Cardiac septum (tissue), 1 donor: ENCODE measurements around the gene NEDD4L. TPM values are rescaled to one million over a fixed set of nuclear protein-coding genes. Genes with fewer than 3 reads are reported as not detected.
A peak's percentile ranks its signal among the peaks of the same experiment; 100 is the strongest.
"Not testable (repeated sequence)": the region's sequence is repeated elsewhere in the genome, so short reads cannot be mapped to it uniquely, and the experiment has no call there.

ENCODE experiments used
- DNase-seq: peaks from one replicate; pipeline ENCODE4 v3.0.0-alpha.2; 2020; ENCODE audit warnings: low spot score
- intact Hi-C: fragments of 100-400 bp; cut with DNase I; formaldehyde crosslinking; loops from one replicate; pipeline ENCODE4 v1.14.0; 2022
- long read RNA-seq: library from polyadenylated mRNA; unstranded; transcript quantifications from one replicate; pipeline ENCODE4 v2.0.0, GENCODE V29; 2021
- total RNA-seq: library from RNA; stranded (reverse); fragmentation: NEBNext Ultra II Directional; extraction: Animal tissue kit (Norgen Biotek cat#: 25700); gene quantifications from one replicate; pipeline ENCODE4 v1.2.1, GENCODE V29; 2021
- donor health status: DM: no; HTN: no; CAD: no.

NEDD4L gene
- total RNA-seq = 49.3 TPM
- long read RNA-seq, partial matches to known transcripts = 10 of 43 reads
- long read RNA-seq, other reads (novel, unspliced or antisense) = 29 of 43 reads

- DNase-seq = peak; percentile 85
- intact Hi-C loops = loop anchor here (2.0 to 5.0 kb wide), 4 partner anchors 73 to 449 kb away; partner anchors contain the start of gene NARS1
Observed at GRCh38 chr18:58043491-58044369, at the start of gene NEDD4L. TSS of gene NEDD4L (plus strand) at chr18:58044226. CDS start at chr18:58044661, 435 bp downstream.

DNA sequence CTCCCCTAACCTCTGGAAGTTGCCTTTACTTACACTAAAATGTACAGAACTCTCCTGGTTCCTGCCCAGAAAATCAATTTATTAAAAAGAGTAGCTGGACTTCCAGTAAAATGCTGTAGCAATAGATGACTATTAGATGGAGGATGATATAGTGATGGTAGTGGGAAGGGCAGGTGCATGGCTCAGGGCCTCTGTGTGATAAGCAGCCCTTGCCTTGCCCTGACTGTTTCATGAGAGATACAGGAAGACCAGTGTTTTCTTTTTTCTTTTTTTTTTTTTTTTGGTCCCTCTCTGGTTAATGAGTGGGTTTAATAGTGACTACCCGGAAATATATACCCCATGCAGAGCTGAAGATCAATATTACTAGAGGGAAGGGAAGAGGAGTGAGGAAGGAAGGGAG is 48.7 kb upstream of the NEDD4L start:
- intact Hi-C loops = no loop called here
- no peak for DNase-seq

- DNase-seq, intact Hi-C loops: not testable (repeated sequence)
Observed at GRCh38 chr18:57996894-57997293, 47.1 kb upstream of the NEDD4L start.

DNA sequence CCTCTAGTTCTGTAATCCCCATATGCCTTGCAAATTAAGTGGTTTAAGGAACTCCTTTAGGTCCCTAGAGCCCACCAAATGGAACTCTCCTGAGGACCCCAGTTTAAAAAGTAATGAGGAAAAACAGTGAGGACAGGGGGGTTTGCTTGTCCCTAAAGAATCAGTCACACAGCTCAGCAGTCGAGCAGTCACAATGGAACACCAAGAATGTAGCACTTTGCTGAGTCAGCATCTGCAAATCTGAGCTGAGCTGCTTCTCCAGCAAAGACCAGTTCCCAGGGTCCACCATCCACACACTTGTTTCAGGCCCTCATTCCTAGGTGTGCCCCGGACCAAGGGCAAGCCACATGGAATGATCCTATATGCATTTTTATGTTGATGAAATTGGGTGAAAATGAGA is 46.2 kb upstream of the NEDD4L start:
- intact Hi-C loops = no loop called here
- no peak for DNase-seq

GRCh38 chr18:57998461-57998860 is 45.6 kb upstream of the NEDD4L start:
- intact Hi-C loops = no loop called here
- no peak for DNase-seq

- intact Hi-C loops = no loop called here
- DNase-seq = no peak
Observed at GRCh38 chr18:58004317-58004716, 39.7 kb upstream of the NEDD4L start.

GRCh38 chr18:58005011-58005410 is 39.0 kb upstream of the NEDD4L start:
- intact Hi-C loops = no loop called here
- DNase-seq = no peak

GRCh38 chr18:58005885-58006523 is 38.0 kb upstream of the NEDD4L start:
- DNase-seq = no peak
- intact Hi-C loops = no loop called here

DNA sequence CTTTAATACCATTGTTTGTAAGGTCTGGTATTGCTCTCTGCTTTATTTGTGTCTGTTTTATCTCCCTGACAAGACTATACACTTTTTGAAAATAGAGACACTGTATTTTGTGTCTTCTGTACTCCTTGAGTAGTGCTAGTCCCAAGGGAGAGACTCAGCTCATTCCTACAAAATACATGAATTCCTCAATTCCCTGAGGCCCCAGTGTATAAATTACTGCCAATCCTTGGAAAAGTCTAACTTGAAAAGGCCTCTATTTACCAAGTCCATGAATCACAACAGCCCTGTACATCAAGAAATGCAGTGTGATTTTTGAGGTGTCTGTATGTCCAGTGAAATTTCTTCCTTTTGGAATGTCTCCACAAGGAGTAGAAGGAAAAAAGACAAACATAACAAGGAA is 34.9 kb upstream of the NEDD4L start:
- intact Hi-C loops = no loop called here
- no peak for DNase-seq

DNA sequence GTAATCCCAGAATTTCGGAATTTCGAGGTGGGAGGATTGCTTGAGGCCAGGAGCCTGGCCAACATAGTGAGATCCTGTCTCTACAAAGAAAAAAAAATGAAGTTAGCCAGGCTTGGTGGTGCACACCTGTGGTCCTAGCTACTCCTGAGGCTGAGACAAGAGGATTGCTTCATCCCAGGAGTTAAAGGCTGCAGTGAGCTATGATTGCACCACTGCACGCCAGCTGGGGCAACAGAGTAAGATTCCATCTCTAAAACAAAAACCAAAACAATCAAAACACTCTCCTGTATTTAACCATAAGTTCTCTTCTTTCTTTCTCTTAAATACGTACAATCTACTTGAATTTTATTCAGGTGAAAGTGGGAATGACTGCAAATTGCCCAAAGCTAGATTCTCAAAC is 33.8 kb upstream of the NEDD4L start:
- no peak for DNase-seq
- intact Hi-C loops = no loop called here

DNA sequence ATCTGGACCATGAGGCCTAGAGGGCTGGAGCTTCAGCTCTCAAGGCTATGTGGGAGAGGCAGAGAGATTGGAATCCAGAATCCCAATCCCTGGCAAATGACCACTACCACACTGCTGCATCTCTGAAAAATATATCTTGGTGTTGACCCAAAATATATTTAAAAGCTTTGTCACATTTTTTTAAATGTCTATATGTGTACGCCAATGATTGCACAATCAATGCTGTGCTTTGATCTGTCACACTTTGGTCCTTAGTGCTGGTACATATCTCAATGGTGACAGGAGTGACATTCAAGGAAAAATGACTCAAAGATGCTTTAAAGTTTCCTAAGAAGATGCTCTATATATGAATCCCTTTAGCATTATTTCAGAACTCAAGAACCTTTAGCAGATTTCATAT is 31.7 kb upstream of the NEDD4L start:
- no peak for DNase-seq
- intact Hi-C loops = no loop called here

DNA sequence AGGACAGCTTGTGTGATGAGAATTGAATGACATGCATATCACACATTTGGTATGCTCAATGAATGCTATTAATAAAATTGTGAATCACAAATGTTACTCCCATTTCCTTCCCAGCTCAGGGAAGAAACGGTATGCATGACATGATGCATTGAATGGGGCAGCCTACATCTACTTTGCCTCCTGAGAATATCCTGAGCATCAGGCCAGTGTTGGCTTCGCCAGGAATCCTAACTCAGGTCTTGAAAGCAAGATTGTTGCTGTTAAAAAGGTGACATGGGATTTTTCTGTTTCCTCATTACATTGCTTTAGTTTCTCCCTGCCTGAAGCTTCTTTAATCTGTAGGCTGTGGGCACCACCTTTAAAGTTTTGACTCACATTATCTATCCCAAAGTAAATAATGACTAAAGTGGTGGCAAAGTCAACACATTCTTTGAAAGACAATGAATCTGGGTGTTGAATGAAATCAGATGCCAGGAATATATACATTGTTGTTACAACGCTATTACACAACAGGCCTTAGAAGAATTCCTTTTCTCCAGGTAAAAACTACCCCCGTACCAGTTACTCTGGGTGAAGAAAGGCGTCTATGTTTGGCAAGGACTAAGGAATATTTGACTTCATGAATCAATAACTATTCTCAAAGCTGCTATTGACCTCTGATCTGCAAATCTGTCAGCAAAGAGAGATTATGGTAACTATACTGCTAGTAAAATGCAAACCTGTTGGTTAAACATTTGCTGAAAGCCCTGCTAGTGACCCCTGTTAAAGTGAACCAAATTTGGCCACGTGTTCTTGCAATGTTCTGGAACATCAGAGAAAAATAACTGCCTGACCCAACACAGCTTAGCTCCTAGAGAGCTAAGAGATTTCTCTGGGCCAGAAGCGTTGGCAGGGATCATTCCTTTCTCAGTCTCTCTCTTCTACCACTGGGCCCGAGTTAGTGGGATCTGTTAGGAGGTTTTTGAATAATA is 30.5 kb upstream of the NEDD4L start:
- intact Hi-C loops = no loop called here
- no peak for DNase-seq

DNA sequence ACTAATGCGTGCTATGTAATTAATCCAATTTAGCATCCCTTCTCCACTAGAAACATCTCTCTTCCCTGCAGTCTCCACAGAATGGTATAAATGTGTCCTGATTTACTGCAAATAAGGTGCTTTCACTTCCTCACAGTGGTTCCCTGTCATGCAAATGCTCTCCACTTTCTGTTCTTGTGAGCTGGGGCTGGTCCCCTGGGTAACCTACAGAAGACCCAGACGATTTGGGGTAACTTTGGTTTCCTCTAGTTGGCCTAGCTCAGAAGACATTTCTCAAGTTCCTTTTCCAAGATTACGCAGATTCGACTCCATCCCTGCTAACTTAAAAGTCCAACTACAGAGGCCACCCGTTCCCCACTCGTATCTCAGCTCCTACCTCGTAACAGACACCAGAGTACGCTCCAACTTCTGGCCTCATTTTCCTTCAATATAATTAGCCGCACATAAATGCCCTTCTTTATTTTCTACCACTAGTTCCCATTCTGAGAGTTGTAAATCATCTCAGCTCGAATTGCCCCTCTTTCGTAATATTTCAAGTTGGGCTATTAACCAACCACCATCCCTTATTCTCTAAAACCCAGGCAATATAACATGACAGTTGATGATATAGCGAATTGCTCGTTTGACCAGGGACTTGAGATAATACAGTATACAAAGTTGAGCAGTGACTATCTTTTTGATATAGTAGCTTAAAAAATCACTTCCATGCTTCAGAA is 28.8 kb upstream of the NEDD4L start:
- no peak for DNase-seq
- intact Hi-C loops = no loop called here

- intact Hi-C loops = no loop called here
- no peak for DNase-seq
Observed at GRCh38 chr18:58017267-58017666, 26.8 kb upstream of the NEDD4L start.

- DNase-seq = no peak
- intact Hi-C loops = no loop called here
Observed at GRCh38 chr18:58020567-58021107, 23.4 kb upstream of the NEDD4L start.

GRCh38 chr18:58021504-58021903 is 22.5 kb upstream of the NEDD4L start:
- DNase-seq = no peak
- intact Hi-C loops = no loop called here

DNA sequence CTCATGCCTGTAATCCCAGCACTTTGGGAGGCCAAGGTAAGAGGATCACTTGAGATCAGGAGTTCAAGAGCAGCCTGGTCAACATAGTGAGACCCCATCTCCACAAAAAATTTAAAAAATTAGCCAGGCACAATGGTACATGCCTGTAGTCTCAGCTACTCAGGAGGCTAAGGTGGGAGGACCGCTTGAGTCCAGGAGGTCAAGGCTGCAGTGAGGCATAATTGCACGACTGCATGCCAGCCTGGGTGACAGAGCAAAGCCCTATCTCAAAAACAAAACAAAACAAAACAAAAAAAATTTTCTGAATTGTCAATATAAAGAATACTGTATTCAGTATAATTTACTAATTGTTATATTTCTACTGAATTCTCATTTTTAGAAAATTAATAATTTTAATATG is 20.9 kb upstream of the NEDD4L start:
- intact Hi-C loops = no loop called here
- no peak for DNase-seq

DNA sequence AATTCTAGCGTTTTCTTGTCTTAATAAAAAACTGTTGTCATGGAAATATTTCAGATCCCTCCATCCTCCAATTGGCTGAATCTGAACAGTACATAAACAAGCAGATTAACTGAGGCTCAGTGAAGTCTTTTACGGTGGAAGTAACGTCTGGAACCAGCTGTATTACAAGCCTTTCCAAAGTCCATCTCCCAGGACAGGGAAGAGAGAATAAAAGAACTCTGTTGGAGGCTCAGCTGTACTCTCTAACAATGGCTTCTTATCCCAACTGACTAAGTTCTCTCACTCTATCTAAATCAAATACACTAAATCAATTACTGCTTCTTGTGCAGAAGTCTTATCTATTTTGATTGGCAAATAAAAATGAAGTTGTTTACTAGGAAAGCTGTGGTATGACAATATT is 19.9 kb upstream of the NEDD4L start:
- intact Hi-C loops = no loop called here
- no peak for DNase-seq

DNA sequence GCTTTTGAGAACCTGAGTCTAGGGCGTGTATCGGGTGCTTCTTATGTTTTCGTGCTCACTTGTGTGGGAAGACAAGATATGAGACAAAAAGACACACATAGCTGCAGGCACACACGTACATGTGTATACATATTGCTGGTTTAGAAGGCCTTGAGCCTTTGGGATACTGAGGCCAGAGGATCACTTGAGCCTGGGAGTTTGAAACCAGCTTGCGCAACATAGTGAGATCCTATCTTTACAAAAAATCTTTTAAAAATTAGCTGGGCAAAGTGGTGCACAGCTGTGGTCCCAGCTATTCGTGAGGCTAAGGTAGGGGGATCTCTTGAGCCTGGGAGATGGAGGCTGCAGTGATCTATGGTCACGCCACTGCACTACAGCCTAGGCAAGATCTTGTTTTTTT is 18.8 kb upstream of the NEDD4L start:
- DNase-seq = no peak
- intact Hi-C loops = no loop called here
